Adrenal gland (tissue), 12 donors: Measurements from ENCODE around the gene AGFG1. TPM values are rescaled to one million over a fixed set of nuclear protein-coding genes. Genes with fewer than 3 reads are reported as not detected.
A peak's percentile ranks its signal among the peaks of the same experiment; 100 is the strongest.

Experiments used
- DNase-seq, 7 donors: peaks; one replicate each; pipeline ENCODE4 v3.0.0-alpha.2; 2019 to 2020
- H3K27ac ChIP-seq, 5 donors: fragments of 200-600 bp; sonication (generic) in 4 of 5; 1 replicate in 3 of 5; 2 replicates in 2 of 5; pipeline versions ENCODE4 v1.5.1 to v1.8.0; 2016 to 2020; ENCODE audit warnings: mild to moderate bottlenecking in 1 of 5
- H3K27me3 ChIP-seq: fragments of 200-600 bp; 2 replicates; pipeline ENCODE4 v1.8.0; 2021
- H3K36me3 ChIP-seq, 2 donors: fragments of 200-600 bp; replicated peaks in 1 of 2; 1 replicate in 1 of 2; 2 replicates in 1 of 2; pipeline versions ENCODE4 v1.5.1 to v1.8.0; 2018 to 2022
- H3K4me1 ChIP-seq, 2 donors: fragments of 200-600 bp; replicated peaks in 1 of 2; 1 replicate in 1 of 2; 2 replicates in 1 of 2; pipeline versions ENCODE4 v1.5.1 to v1.8.0; 2018 to 2021
- H3K4me3 ChIP-seq, 4 donors: fragments of 200-600 bp; sonication (generic) in 3 of 4; one replicate each; pipeline ENCODE4 v1.5.1; 2016 to 2018
- H3K9me3 ChIP-seq, 3 donors: fragments of 200-600 bp; sonication (generic) in 1 of 3; replicated peaks in 1 of 3; 1 replicate in 2 of 3; 2 replicates in 1 of 3; pipeline versions ENCODE4 v1.5.1 to v1.8.0; 2016 to 2021
- POLR2A ChIP-seq, 2 donors: fragments of 450-650 bp; IDR thresholded peaks; one replicate each; pipeline ENCODE4 v1.6.1; 2017; ENCODE audit warnings: antibody characterized with exemption in 2 of 2, mild to moderate bottlenecking in 2 of 2, moderate library complexity in 1 of 2
- WGBS, 4 donors: extraction: QIAGEN DNeasy Blood & Tissue Kit in 2 of 4; methylation state at CpG; one replicate each; pipeline versions ENCODE4 v1.1.5 to v1.1.7; 2013 to 2017; 5-methylcytosine and 5-hydroxymethylcytosine counted together
- intact Hi-C, 2 donors: fragments of 100-400 bp; cut with DNase I; formaldehyde crosslinking; loops; one replicate each; pipeline versions ENCODE4 v1.14.1 to v1.15.0; 2022 to 2023
- polyA plus RNA-seq, 3 donors: library from polyadenylated mRNA; stranded (reverse); fragments of 200-250 nt in 2 of 3; fragments of 350-450 nt in 1 of 3; fragmentation: Illumina TruSeq in 1 of 3; extraction: RNeasy Lipid Tissue Mini Kit (QIAGEN cat#74804) in 1 of 3; gene quantifications; one replicate each; pipeline ENCODE4 v1.2.3, GENCODE V29; 2013 to 2014
- total RNA-seq, 9 donors: library from RNA; depleted of rRNA in 4 of 9; stranded (reverse); fragments of >200 nt in 4 of 9; fragments of 120-200 nt in 1 of 9; fragmentation: NEBNext Ultra II Directional in 1 of 9; extraction: Animal tissue kit (Norgen Biotek cat#: 25700) in 1 of 9; gene quantifications; one replicate each; pipeline versions ENCODE4 v1.1.0 to v1.2.4, GENCODE V29; 2013 to 2023
- TF ChIP-seq, protein P1 (sequence below), 6 experiments: fragments of 450-650 bp in 4 of 6; fragments of 200-600 bp in 2 of 6; sonication (generic) in 1 of 6; IDR thresholded peaks; 1 replicate in 5 of 6; 2 replicates in 1 of 6; pipeline versions ENCODE4 v1.5.1 to v1.8.0; 2016 to 2021; ENCODE audit warnings: antibody characterized with exemption in 6 of 6, mild to moderate bottlenecking in 2 of 6, moderate library complexity in 1 of 6
- donor health status: healthy with polysubstance abuse.
- donor health status: Bipolar disorder and iron deficiency.
- donor health status: DM: yes; HTN: yes; CAD: no.
- donor health status: DM: no; HTN: no; CAD: no.
- donor health status: DM: no; HTN: no; CAD: no.
- donor health status: DM: yes; HTN: yes; CAD: no.

AGFG1 gene
- total and polyA plus RNA-seq, 12 donors: 13.5 to 117 (median 64.7) TPM

- no peaks in the 10 kb centered on the region for H3K9me3 ChIP-seq
- H3K4me1 ChIP-seq: peaks cover 17 to 51% of the 10 kb centered on the region in 2 donors
- no peaks in the 10 kb centered on the region for H3K27me3 ChIP-seq
- no peak overlapping the region for H3K4me3 ChIP-seq
- no peak for DNase-seq
- intact Hi-C loops: no loop called here
- no peaks in the 10 kb centered on the region for H3K36me3 ChIP-seq
- TF ChIP-seq POLR2A (IDR thresholded peaks at IDR 0.05): no peak
- TF ChIP-seq, protein P1, sequence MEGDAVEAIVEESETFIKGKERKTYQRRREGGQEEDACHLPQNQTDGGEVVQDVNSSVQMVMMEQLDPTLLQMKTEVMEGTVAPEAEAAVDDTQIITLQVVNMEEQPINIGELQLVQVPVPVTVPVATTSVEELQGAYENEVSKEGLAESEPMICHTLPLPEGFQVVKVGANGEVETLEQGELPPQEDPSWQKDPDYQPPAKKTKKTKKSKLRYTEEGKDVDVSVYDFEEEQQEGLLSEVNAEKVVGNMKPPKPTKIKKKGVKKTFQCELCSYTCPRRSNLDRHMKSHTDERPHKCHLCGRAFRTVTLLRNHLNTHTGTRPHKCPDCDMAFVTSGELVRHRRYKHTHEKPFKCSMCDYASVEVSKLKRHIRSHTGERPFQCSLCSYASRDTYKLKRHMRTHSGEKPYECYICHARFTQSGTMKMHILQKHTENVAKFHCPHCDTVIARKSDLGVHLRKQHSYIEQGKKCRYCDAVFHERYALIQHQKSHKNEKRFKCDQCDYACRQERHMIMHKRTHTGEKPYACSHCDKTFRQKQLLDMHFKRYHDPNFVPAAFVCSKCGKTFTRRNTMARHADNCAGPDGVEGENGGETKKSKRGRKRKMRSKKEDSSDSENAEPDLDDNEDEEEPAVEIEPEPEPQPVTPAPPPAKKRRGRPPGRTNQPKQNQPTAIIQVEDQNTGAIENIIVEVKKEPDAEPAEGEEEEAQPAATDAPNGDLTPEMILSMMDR (IDR thresholded peaks at IDR 0.05): no peak
- 92 to 100% (median 96%) methylated on average over 1 of the region's 1 CpG for WGBS, 4 donors
- H3K27ac ChIP-seq: no peak overlapping the region
These were observed 28.3 kb downstream of the AGFG1 start for GRCh38 chr2:227500301-227500630.

- Histone ChIP-seq H3K36me3 (no peaks in the 10 kb centered on the region), H3K27me3 (no peaks in the 10 kb centered on the region), H3K4me3 (no peak overlapping the region), H3K4me1 (peaks cover 21 to 66% of the 10 kb centered on the region in 2 donors), H3K27ac (peak overlapping the region in 4 of 5 donors; percentile 11 to 33 (median 20)), H3K9me3 (no peaks in the 10 kb centered on the region)
- 90 to 98% (median 95%) methylated on average over 5 of the region's 5 CpGs for WGBS, 4 donors
- intact Hi-C loops: no loop called here
- DNase-seq: peak; percentile 77 to 87 (median 85)
- TF ChIP-seq, protein P1 (IDR thresholded peaks at IDR 0.05): peak in 4 of 6 experiments; percentile 10 to 21 (median 15)
- TF ChIP-seq POLR2A (IDR thresholded peaks at IDR 0.05): peak in 1 of 2 donors; percentile 10
These were observed 31.8 kb downstream of the AGFG1 start for GRCh38 chr2:227503433-227504406.

GRCh38 chr2:227504700-227505099 is 32.7 kb downstream of the AGFG1 start:
- WGBS, 4 donors: 20 to 46% (median 36%) methylated on average over 3 of the region's 3 CpGs
- H3K27me3 ChIP-seq: no peaks in the 10 kb centered on the region
- H3K27ac ChIP-seq: peak overlapping the region in 2 of 5 donors; percentile 2 to 20
- no peaks in the 10 kb centered on the region for H3K9me3 ChIP-seq
- H3K4me3 ChIP-seq: no peak overlapping the region
- TF ChIP-seq, protein P1 (IDR thresholded peaks at IDR 0.05): no peak
- TF ChIP-seq POLR2A (IDR thresholded peaks at IDR 0.05): no peak
- H3K36me3 ChIP-seq: no peaks in the 10 kb centered on the region
- peaks cover 21 to 66% of the 10 kb centered on the region in 2 donors for H3K4me1 ChIP-seq
- DNase-seq: no peak
- intact Hi-C loops: no loop called here

DNA sequence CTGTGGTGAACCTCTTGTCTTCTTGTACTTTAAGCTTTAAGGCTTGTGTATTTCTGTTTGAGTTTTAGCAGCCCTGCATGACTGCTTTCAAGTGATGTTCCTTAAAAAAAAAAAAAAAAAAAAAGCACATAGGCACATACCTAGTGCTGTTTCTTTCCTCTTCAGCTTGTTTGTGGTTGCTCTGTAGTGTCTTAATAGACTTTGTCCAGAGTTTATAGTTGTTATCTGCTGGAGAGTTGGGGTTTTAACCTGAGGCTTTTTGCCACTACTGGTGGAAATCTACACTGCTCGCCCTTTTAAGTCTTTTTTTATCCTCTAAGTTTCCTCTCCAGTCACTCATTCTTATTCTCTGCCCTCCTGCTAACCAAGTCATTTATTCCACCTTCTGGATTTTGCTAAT is 34.5 kb downstream of the AGFG1 start:
- Histone ChIP-seq H3K27me3 (no peaks in the 10 kb centered on the region), H3K27ac (no peak overlapping the region), H3K4me1 (peaks cover 28 to 75% of the 10 kb centered on the region in 2 donors), H3K4me3 (no peak overlapping the region), H3K9me3 (no peaks in the 10 kb centered on the region), H3K36me3 (no peaks in the 10 kb centered on the region)
- DNase-seq: no peak
- TF ChIP-seq POLR2A (IDR thresholded peaks at IDR 0.05): no peak
- TF ChIP-seq, protein P1 (IDR thresholded peaks at IDR 0.05): no peak
- intact Hi-C loops: no loop called here
- 70 to 91% (median 83%) methylated on average over 1 of the region's 1 CpG for WGBS, 4 donors
